Skeletal muscle satellite cell (primary cell): Measurements from ENCODE around the gene TMEM208.

Source experiments
- H3K27me3 ChIP-seq: 2 replicates; pipeline ENCODE4 v1.7.0; 2013; ENCODE audit warnings: low read length; ENCODE audit not compliant: control insufficient read depth, insufficient read depth
- H3K36me3 ChIP-seq: 2 replicates; pipeline ENCODE4 v1.7.0; 2013; ENCODE audit warnings: mild to moderate bottlenecking, control low read depth, low read length; ENCODE audit not compliant: insufficient read depth
- H3K4me1 ChIP-seq: 2 replicates; pipeline ENCODE4 v1.7.0; 2013; ENCODE audit warnings: low read length; ENCODE audit not compliant: control insufficient read depth, insufficient read depth
- H3K4me2 ChIP-seq: 2 replicates; pipeline ENCODE4 v1.7.0; 2013; ENCODE audit warnings: mild to moderate bottlenecking, low read length
- H3K4me3 ChIP-seq: 2 replicates; pipeline ENCODE4 v1.7.0; 2013; ENCODE audit warnings: low read length
- H3K9ac ChIP-seq: 2 replicates; pipeline ENCODE4 v1.7.0; 2013; ENCODE audit warnings: mild to moderate bottlenecking, low read depth, low read length, moderate library complexity
- H3K9me3 ChIP-seq: replicated peaks from 2 replicates; pipeline ENCODE4 v1.7.0; 2013; ENCODE audit warnings: mild to moderate bottlenecking, control low read depth, low read length

TMEM208 gene

GRCh38 chr16:67233596-67233995 is 6.7 kb downstream of the TMEM208 start:
- Histone ChIP-seq H3K4me3 (no peak overlapping the region), H3K9me3 (no peaks in the 10 kb centered on the region), H3K4me1 (no peaks in the 10 kb centered on the region), H3K4me2 (no peak overlapping the region), H3K27me3 (no peaks in the 10 kb centered on the region), H3K36me3 (peaks cover 84% of the 10 kb centered on the region), H3K9ac (no peak overlapping the region)

- H3K9me3 ChIP-seq = no peaks in the 10 kb centered on the region
- peaks cover 84% of the 10 kb centered on the region for H3K36me3 ChIP-seq
- no peaks in the 10 kb centered on the region for H3K27me3 ChIP-seq
- no peak overlapping the region for H3K9ac ChIP-seq
- no peaks in the 10 kb centered on the region for H3K4me1 ChIP-seq
- H3K4me2 ChIP-seq = no peak overlapping the region
- H3K4me3 ChIP-seq = no peak overlapping the region
These were observed 7.3 kb downstream of the TMEM208 start for GRCh38 chr16:67234180-67234597.

- Histone ChIP-seq H3K9ac (no peak overlapping the region), H3K4me2 (no peak overlapping the region), H3K9me3 (no peaks in the 10 kb centered on the region), H3K4me3 (no peak overlapping the region), H3K36me3 (peaks cover 67% of the 10 kb centered on the region), H3K4me1 (peaks cover 15% of the 10 kb centered on the region), H3K27me3 (no peaks in the 10 kb centered on the region)
These were observed 9.1 kb downstream of the TMEM208 start for GRCh38 chr16:67235816-67236562.

GRCh38 chr16:67236563-67237395 is 9.8 kb downstream of the TMEM208 start:
- Histone ChIP-seq H3K36me3 (peaks cover 59% of the 10 kb centered on the region), H3K9me3 (no peaks in the 10 kb centered on the region), H3K4me2 (no peak overlapping the region), H3K4me3 (no peak overlapping the region), H3K4me1 (peaks cover 23% of the 10 kb centered on the region), H3K9ac (no peak overlapping the region), H3K27me3 (no peaks in the 10 kb centered on the region)

- Histone ChIP-seq H3K4me2 (no peak overlapping the region), H3K27me3 (no peaks in the 10 kb centered on the region), H3K36me3 (peaks cover 56% of the 10 kb centered on the region), H3K9me3 (no peaks in the 10 kb centered on the region), H3K9ac (no peak overlapping the region), H3K4me1 (peaks cover 31% of the 10 kb centered on the region), H3K4me3 (no peak overlapping the region)
These were observed 10.7 kb downstream of the TMEM208 start for GRCh38 chr16:67237396-67238277.

GRCh38 chr16:67238278-67238575 is 11.3 kb downstream of the TMEM208 start:
- Histone ChIP-seq H3K27me3 (no peaks in the 10 kb centered on the region), H3K4me2 (no peak overlapping the region), H3K9me3 (no peaks in the 10 kb centered on the region), H3K4me1 (peaks cover 34% of the 10 kb centered on the region), H3K4me3 (no peak overlapping the region), H3K36me3 (peaks cover 55% of the 10 kb centered on the region), H3K9ac (no peak overlapping the region)

- no peaks in the 10 kb centered on the region for H3K27me3 ChIP-seq
- peaks cover 42% of the 10 kb centered on the region for H3K4me1 ChIP-seq
- peaks cover 50% of the 10 kb centered on the region for H3K36me3 ChIP-seq
- no peaks in the 10 kb centered on the region for H3K9me3 ChIP-seq
- H3K4me3 ChIP-seq = no peak overlapping the region
- H3K9ac ChIP-seq = no peak overlapping the region
- H3K4me2 ChIP-seq = no peak overlapping the region
These were observed 12.0 kb downstream of the TMEM208 start for GRCh38 chr16:67238806-67239470.

- Histone ChIP-seq H3K36me3 (peaks cover 36% of the 10 kb centered on the region), H3K4me2 (peak overlapping the region; percentile 46), H3K4me1 (peaks cover 57% of the 10 kb centered on the region), H3K9me3 (no peaks in the 10 kb centered on the region), H3K9ac (peak overlapping the region; percentile 79), H3K27me3 (no peaks in the 10 kb centered on the region), H3K4me3 (no peak overlapping the region)
These were observed 13.6 kb downstream of the TMEM208 start for GRCh38 chr16:67240506-67240905.

- H3K4me2 ChIP-seq = peak overlapping the region; percentile 71
- no peaks in the 10 kb centered on the region for H3K27me3 ChIP-seq
- H3K36me3 ChIP-seq = peaks cover 29% of the 10 kb centered on the region
- peaks cover 61% of the 10 kb centered on the region for H3K4me1 ChIP-seq
- H3K9ac ChIP-seq = peak overlapping the region; percentile 79
- H3K4me3 ChIP-seq = peak overlapping the region; percentile 36
- H3K9me3 ChIP-seq = no peaks in the 10 kb centered on the region
These were observed 14.3 kb downstream of the TMEM208 start for GRCh38 chr16:67241008-67241900.

- peaks cover 61% of the 10 kb centered on the region for H3K4me1 ChIP-seq
- peak overlapping the region; percentile 79 for H3K9ac ChIP-seq
These were observed 15.3 kb downstream of the TMEM208 start for GRCh38 chr16:67242138-67242730.

More at GRCh38 chr16:67242138-67242730, 15.3 kb downstream of the TMEM208 start:
- Histone ChIP-seq H3K4me3 (no peak overlapping the region), H3K9me3 (no peaks in the 10 kb centered on the region), H3K27me3 (no peaks in the 10 kb centered on the region), H3K36me3 (peaks cover 21% of the 10 kb centered on the region), H3K4me2 (peak overlapping the region; percentile 71)
